CD4-positive, alpha-beta T cell (primary cell): ENCODE data around the gene PDE7B. TPM values are rescaled to one million over a fixed set of nuclear protein-coding genes. Genes with fewer than 3 reads are reported as not detected.

ENCODE experiments used
- ATAC-seq: fragments of 200-7000 bp; cut with Tn5 transposase; one replicate; pipeline ENCODE4 v1.10.0; 2022; ENCODE audit warnings: mild to moderate bottlenecking; ENCODE audit not compliant: poor library complexity
- CTCF ChIA-PET: fragments of 350-600 bp; sonication (Branson Sonifier 250); formaldehyde crosslinking; loops from one replicate; lab custom pipeline; 2021; ENCODE audit warnings: antibody characterized with exemption, inconsistent platforms; lab: Charles Lee
- POLR2A ChIA-PET: fragments of 350-600 bp; sonication (Branson Sonifier 250); formaldehyde crosslinking; loops from one replicate; lab custom pipeline; 2021; ENCODE audit warnings: antibody characterized with exemption, inconsistent platforms; lab: Charles Lee
- DNase-seq, 14 experiments: peaks; one replicate each; pipeline ENCODE4 v3.0.0-alpha.2; 2013 to 2020; ENCODE audit warnings: mixed read lengths in 2 of 14
- H3K27ac ChIP-seq, 2 donors: one replicate each; pipeline versions ENCODE4 v1.5.1 to v1.7.0; 2013; ENCODE audit warnings: low read length in 2 of 2, low read depth in 1 of 2, mild to moderate bottlenecking in 1 of 2
- H3K27me3 ChIP-seq, 2 experiments: 1 replicate in 1 of 2; 2 replicates in 1 of 2; pipeline versions ENCODE4 v1.6.1 to v1.7.0; 2013; ENCODE audit warnings: low read length in 2 of 2, control low read depth in 1 of 2, mild to moderate bottlenecking in 1 of 2, moderate library complexity in 1 of 2; ENCODE audit not compliant: insufficient read depth in 2 of 2, control insufficient read depth in 1 of 2
- H3K36me3 ChIP-seq: one replicate; pipeline ENCODE4 v1.6.1; 2013; ENCODE audit warnings: low read length, control low read depth; ENCODE audit not compliant: insufficient read depth
- H3K4me1 ChIP-seq: one replicate; pipeline ENCODE4 v1.6.1; 2013; ENCODE audit warnings: low read length, control low read depth; ENCODE audit not compliant: insufficient read depth
- H3K4me3 ChIP-seq: one replicate; pipeline ENCODE4 v1.5.1; 2013; ENCODE audit warnings: mild to moderate bottlenecking, low read length, moderate library complexity
- H3K9me3 ChIP-seq, 2 experiments: 1 replicate in 1 of 2; 2 replicates in 1 of 2; pipeline versions ENCODE4 v1.6.1 to v1.7.0; 2013; ENCODE audit warnings: low read length in 2 of 2, mild to moderate bottlenecking in 2 of 2, control low read depth in 1 of 2, moderate library complexity in 1 of 2; ENCODE audit not compliant: control insufficient read depth in 1 of 2, insufficient read depth in 1 of 2
- H3K27ac Mint-ChIP-seq: one replicate; pipeline ENCODE4 v1.8.0; 2020; ENCODE audit warnings: mixed read lengths
- H3K27me3 Mint-ChIP-seq: one replicate; pipeline ENCODE4 v1.8.0; 2021; ENCODE audit warnings: mixed read lengths
- H3K36me3 Mint-ChIP-seq: one replicate; pipeline ENCODE4 v1.8.0; 2021; ENCODE audit warnings: low read depth, mixed read lengths
- H3K4me1 Mint-ChIP-seq: one replicate; pipeline ENCODE4 v1.8.0; 2021; ENCODE audit warnings: low read depth, mixed read lengths
- H3K4me3 Mint-ChIP-seq: one replicate; pipeline ENCODE4 v1.8.0; 2020; ENCODE audit warnings: mild to moderate bottlenecking, mixed read lengths
- H3K9me3 Mint-ChIP-seq: one replicate; pipeline ENCODE4 v1.8.0; 2020; ENCODE audit warnings: mixed read lengths
- intact Hi-C, 2 experiments: fragments of 100-400 bp; cut with DNase I in 1 of 2; cut with micrococcal nuclease in 1 of 2; formaldehyde crosslinking; loops; one replicate each; pipeline versions ENCODE4 v1.15.1 to v1.9.0; 2023 to 2025; cut with DNase I, micrococcal nuclease
- total RNA-seq, 174 experiments: library from RNA in 2 of 174; stranded (reverse) in 2 of 174; gene quantifications; one replicate each; pipeline ENCODE4 v1.2.3 and lab custom pipeline; 2021 to 2026
- TF ChIP-seq, protein P1 (sequence below): fragments of 200-600 bp; IDR thresholded peaks from one replicate; pipeline ENCODE4 v1.8.0; 2022; ENCODE audit warnings: antibody characterized with exemption, mild to moderate bottlenecking

PDE7B gene
- total RNA-seq, 2 experiments from 2014 or later, result 0.25 to 0.34 TPM

DNA sequence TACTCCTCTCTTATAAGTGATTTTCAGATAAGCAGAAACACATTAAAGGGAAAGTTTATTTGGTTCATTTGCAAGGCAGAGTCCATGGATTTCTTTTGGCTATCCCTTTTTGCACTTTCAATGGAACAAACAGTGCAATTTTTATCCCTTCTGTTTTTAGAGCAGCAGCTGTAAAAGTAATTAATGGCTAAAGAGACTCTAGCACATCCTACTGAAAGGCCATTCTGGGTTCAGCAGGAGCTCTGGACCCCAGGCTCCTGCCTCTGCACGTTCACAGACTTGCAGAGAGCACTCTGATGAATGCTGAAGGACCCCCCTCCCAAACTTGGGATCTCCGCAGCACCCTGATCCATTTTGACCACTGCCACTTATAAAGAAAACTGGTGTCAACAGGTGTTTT, 40.3 kb upstream of the PDE7B start:
- Histone ChIP-seq H3K4me3 (no peak overlapping the region), H3K9me3 (no peaks in the 10 kb centered on the region), H3K27ac (no peak overlapping the region), H3K27me3 (no peaks in the 10 kb centered on the region), H3K4me1 (no peaks in the 10 kb centered on the region), H3K36me3 (no peaks in the 10 kb centered on the region)
- intact Hi-C loops, result no loop called here
- H3K4me3 Mint-ChIP-seq, result no peak overlapping the region
- H3K36me3 Mint-ChIP-seq, result no peaks in the 10 kb centered on the region
- DNase-seq (no peak), ATAC-seq (no peak)
- peaks cover 5% of the 10 kb centered on the region for H3K9me3 Mint-ChIP-seq
- TF ChIP-seq, protein P1, sequence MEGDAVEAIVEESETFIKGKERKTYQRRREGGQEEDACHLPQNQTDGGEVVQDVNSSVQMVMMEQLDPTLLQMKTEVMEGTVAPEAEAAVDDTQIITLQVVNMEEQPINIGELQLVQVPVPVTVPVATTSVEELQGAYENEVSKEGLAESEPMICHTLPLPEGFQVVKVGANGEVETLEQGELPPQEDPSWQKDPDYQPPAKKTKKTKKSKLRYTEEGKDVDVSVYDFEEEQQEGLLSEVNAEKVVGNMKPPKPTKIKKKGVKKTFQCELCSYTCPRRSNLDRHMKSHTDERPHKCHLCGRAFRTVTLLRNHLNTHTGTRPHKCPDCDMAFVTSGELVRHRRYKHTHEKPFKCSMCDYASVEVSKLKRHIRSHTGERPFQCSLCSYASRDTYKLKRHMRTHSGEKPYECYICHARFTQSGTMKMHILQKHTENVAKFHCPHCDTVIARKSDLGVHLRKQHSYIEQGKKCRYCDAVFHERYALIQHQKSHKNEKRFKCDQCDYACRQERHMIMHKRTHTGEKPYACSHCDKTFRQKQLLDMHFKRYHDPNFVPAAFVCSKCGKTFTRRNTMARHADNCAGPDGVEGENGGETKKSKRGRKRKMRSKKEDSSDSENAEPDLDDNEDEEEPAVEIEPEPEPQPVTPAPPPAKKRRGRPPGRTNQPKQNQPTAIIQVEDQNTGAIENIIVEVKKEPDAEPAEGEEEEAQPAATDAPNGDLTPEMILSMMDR, result no peak
- no peak overlapping the region for H3K27ac Mint-ChIP-seq
- no peaks in the 10 kb centered on the region for H3K4me1 Mint-ChIP-seq
- ChIA-PET CTCF (no interaction called here), POLR2A (no interaction called here)
- H3K27me3 Mint-ChIP-seq, result no peaks in the 10 kb centered on the region

- CTCF ChIA-PET, result no interaction called here
- Histone ChIP-seq H3K4me1 (no peaks in the 10 kb centered on the region), H3K4me3 (no peak overlapping the region), H3K27ac (no peak overlapping the region), H3K27me3 (no peaks in the 10 kb centered on the region), H3K36me3 (no peaks in the 10 kb centered on the region), H3K9me3 (no peaks in the 10 kb centered on the region)
- Mint-ChIP-seq H3K36me3 (no peaks in the 10 kb centered on the region), H3K4me3 (no peak overlapping the region), H3K27ac (no peak overlapping the region), H3K9me3 (peaks cover 5% of the 10 kb centered on the region), H3K27me3 (no peaks in the 10 kb centered on the region), H3K4me1 (no peaks in the 10 kb centered on the region)
- intact Hi-C loops, result no loop called here
- ATAC-seq, result no peak
- TF ChIP-seq, protein P1, result no peak
- POLR2A ChIA-PET, result no interaction called here
- no peak for DNase-seq
These were observed 39.6 kb upstream of the PDE7B start for GRCh38 chr6:135811644-135812526.

- Histone ChIP-seq H3K27me3 (no peaks in the 10 kb centered on the region), H3K4me3 (no peak overlapping the region), H3K27ac (no peak overlapping the region), H3K4me1 (no peaks in the 10 kb centered on the region), H3K36me3 (no peaks in the 10 kb centered on the region), H3K9me3 (no peaks in the 10 kb centered on the region)
- Mint-ChIP-seq H3K36me3 (no peaks in the 10 kb centered on the region), H3K9me3 (peaks cover 5% of the 10 kb centered on the region), H3K4me1 (no peaks in the 10 kb centered on the region), H3K4me3 (no peak overlapping the region), H3K27ac (no peak overlapping the region), H3K27me3 (no peaks in the 10 kb centered on the region)
- DNase-seq, result no peak
- ChIA-PET POLR2A (no interaction called here), CTCF (no interaction called here)
- intact Hi-C loops, result no loop called here
- TF ChIP-seq, protein P1, result no peak
- ATAC-seq, result no peak
These were observed 38.1 kb upstream of the PDE7B start for GRCh38 chr6:135813401-135813800.
